HEK293 (cell line): Measurements from ENCODE around the gene CSNK1E.

Experiments
- CTCF ChIP-seq: fragments of 450-650 bp; formaldehyde crosslinking; IDR thresholded peaks from 2 replicates; pipeline ENCODE4 v1.5.1; 2016; ENCODE audit warnings: missing biosample characterization, missing genetic modification characterization
- IKZF3 ChIP-seq: fragments of 450-650 bp; IDR thresholded peaks from 2 replicates; pipeline ENCODE4 v1.5.0; 2018; ENCODE audit warnings: missing biosample characterization, mild to moderate bottlenecking, missing genetic modification characterization, moderate library complexity
- PBX3 ChIP-seq: sonication (generic); formaldehyde crosslinking; IDR thresholded peaks from 2 replicates; pipeline ENCODE4 v1.8.1; 2022; ENCODE audit warnings: mild to moderate bottlenecking, moderate library complexity, missing genetic modification reagents
- ZNF19 ChIP-seq: fragments of 450-650 bp; formaldehyde crosslinking; IDR thresholded peaks from 2 replicates; pipeline ENCODE4; 2016; ENCODE audit warnings: missing biosample characterization, missing genetic modification characterization, low read depth

GRCh38 chr22:38262051-38262795 lies 55.0 kb downstream of the CSNK1E start:
- TF ChIP-seq CTCF (tag by site-specific recombination): 0 out of 2 replicates have a peak, but pooled peaks have one; percentile 22
- no peak for TF ChIP-seq PBX3 (CRISPR knock-in tag)
- no peak for TF ChIP-seq ZNF19 (tag by site-specific recombination)
- no peak for TF ChIP-seq IKZF3 (tag by site-specific recombination)
